Ovary (tissue), 3 donors: ENCODE data around the gene SYT3.

ENCODE experiments used
- EP300 ChIP-seq: sonication (generic); formaldehyde crosslinking; IDR thresholded peaks from one replicate; pipeline ENCODE4 v1.6.1; 2017; ENCODE audit warnings: antibody characterized with exemption
- POLR2A ChIP-seq: fragments of 450-650 bp; IDR thresholded peaks from one replicate; pipeline ENCODE4 v1.6.1; 2017; ENCODE audit warnings: antibody characterized with exemption, mild to moderate bottlenecking, moderate library complexity
- TF ChIP-seq, protein P1 (sequence below), 3 donors: fragments of 450-650 bp in 2 of 3; fragments of 200-600 bp in 1 of 3; IDR thresholded peaks; one replicate each; pipeline versions ENCODE4 v1.5.1 to v1.8.0; 2016 to 2022; ENCODE audit warnings: antibody characterized with exemption in 3 of 3, mild to moderate bottlenecking in 1 of 3
- donor health status: DM: no; HTN: no; CAD: no.

DNA sequence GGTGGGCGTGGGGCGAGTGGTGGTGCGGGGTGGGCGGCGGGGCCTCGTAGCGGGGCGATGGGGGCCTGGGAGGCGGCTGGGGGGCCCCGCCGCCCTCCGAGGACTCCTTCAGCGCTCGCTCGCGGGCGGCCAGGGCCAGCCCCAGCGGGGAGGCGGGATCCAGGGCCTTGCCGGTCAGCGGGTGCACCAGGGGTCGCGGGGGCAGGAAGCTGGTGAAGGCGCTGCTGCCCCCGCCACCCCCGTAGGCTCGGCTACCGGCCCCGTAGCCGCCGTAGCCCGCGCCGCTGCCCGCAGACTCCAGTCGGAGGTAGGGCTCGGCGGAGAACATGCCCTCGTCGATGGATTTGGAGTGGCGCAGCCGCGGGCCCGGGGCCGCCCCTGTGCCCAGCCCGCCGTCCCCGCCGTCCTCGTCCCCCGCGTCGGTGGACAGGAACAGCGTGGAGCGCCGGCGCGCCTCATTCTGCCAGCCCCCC lies 28.1 kb upstream of the SYT3 start:
- TF ChIP-seq, protein P1, sequence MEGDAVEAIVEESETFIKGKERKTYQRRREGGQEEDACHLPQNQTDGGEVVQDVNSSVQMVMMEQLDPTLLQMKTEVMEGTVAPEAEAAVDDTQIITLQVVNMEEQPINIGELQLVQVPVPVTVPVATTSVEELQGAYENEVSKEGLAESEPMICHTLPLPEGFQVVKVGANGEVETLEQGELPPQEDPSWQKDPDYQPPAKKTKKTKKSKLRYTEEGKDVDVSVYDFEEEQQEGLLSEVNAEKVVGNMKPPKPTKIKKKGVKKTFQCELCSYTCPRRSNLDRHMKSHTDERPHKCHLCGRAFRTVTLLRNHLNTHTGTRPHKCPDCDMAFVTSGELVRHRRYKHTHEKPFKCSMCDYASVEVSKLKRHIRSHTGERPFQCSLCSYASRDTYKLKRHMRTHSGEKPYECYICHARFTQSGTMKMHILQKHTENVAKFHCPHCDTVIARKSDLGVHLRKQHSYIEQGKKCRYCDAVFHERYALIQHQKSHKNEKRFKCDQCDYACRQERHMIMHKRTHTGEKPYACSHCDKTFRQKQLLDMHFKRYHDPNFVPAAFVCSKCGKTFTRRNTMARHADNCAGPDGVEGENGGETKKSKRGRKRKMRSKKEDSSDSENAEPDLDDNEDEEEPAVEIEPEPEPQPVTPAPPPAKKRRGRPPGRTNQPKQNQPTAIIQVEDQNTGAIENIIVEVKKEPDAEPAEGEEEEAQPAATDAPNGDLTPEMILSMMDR (IDR thresholded peaks at IDR 0.05): no peak
- TF ChIP-seq POLR2A: no peak
- TF ChIP-seq EP300: no peak
